Endometrial microvascular endothelial cells (primary cell): ENCODE measurements around the gene HNRNPA1. TPM values are rescaled to one million over a fixed set of nuclear protein-coding genes. Genes with fewer than 3 reads are reported as not detected.
"Not testable (repeated sequence)": the region's sequence is repeated elsewhere in the genome, so short reads cannot be mapped to it uniquely, and the experiment has no call there.

Experiments
- in situ Hi-C: cut with HindIII; loops from 2 replicates; pipeline ENCODE4 v1.10.0; 2017; ENCODE audit warnings: low sequenced_read_pairs, low pct_unique_long_range_greater_than_20kb; ENCODE audit errors: inconsistent ontology term
- total RNA-seq: library from RNA; depleted of rRNA; stranded (reverse); fragments of >200 nt; gene quantifications from one replicate; pipeline ENCODE4 v1.2.3, GENCODE V29; 2015; ENCODE audit errors: inconsistent ontology term

Gene HNRNPA1
- total RNA-seq, 1 donor from 2014 or later = 737 TPM

DNA sequence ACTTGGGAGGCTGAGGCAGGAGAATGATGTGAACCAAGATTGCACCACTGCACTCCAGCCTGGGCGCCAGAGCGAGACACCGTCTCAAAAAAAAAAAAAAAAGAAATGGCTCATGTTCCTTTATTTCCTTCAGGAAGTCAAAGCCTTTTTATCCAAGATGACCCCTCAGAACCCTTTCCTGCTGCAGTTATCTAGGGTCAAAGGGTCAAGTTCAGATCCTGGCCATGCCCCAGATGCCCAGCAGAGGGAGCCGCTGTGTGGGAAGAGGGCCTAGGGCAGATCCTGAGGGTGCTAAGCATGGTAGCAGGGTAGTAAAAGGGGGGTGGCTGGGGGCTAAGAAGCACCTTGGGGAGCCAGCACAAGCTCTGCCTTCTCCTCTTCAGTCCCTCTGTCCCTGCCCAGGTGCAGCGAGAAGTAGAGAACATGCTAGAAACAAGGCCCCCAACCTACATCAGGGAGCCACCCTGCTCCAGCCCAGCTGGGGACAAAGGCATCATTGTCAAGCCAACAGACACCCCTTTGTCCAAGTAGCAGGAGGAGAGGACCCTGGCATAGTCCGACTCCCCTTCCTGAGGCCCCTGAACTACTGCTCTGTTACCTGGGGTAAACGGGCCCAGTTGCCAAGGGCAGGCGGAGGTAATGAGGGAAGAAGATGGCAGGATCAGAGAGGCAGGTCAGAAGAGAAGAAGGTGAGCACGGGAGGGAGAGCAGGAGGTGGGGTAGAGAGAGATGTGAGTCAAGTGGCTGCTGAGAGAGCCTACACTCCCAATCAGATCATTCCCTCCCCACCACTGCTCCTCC lies 13.8 kb downstream of the HNRNPA1 start:
- in situ Hi-C loops = no loop called here

DNA sequence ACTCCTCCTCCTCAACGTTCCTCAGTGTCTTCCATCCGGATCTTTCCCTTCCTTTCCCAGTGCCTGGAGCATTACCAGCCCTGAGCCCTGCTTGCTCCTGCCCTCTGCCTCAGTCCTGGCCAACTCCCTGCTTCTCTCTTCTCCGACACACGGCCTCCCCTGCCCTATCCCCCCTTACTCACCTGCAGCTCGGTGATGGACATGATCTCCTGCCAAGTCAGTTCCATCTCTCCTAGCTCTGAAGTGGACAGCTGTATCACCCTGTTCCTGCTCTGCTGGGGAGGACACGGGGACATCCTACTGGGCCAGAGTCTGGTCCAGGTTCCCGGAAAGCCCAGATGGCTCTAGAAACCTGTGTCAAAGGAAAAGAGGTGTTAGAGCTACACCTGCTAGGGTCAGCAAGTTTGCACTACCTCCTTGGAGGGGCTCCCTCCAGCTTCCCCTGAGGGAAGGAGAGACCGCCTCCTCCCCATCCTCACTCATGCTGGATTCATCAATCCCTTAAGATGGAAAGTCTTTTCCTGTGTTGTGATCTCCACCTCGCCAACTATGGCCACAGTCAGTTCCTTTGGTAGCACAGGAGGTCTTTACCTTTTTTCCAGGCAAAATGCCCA lies 14.5 kb downstream of the HNRNPA1 start:
- in situ Hi-C loops = no loop called here

DNA sequence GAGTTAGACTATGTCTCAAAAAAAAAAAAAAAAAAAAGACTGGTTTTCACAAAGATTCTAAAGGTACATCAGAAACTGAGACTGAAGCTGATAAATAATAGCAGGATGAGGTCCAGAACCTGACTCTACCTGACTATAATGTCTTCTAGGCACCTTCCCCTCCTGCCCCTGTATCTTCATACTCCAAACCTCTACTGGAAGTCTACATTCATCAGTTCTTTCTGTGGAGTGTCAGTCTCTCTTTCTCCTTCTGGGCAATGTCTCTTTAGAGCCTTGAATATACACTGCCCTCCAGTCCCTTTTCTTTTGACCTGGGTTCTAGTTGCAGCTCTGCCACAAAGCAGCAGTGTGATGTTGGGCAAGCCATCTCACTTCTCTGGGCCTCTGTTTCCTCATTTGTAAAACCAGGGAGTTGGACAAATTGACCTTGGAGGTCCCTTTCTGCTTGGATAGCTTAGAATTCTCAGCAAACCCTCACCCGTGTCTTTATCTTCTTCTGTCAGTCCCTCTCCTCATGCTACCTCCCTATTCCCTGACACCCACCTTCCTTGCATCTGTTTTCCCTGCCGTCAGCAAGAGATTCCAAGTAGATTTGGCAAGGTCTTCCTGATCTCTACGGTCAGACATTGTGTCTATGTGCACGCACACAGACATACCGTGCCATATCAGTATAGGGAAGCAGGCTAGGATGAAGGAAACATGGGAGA lies 16.0 kb downstream of the HNRNPA1 start:
- in situ Hi-C loops = no loop called here

DNA sequence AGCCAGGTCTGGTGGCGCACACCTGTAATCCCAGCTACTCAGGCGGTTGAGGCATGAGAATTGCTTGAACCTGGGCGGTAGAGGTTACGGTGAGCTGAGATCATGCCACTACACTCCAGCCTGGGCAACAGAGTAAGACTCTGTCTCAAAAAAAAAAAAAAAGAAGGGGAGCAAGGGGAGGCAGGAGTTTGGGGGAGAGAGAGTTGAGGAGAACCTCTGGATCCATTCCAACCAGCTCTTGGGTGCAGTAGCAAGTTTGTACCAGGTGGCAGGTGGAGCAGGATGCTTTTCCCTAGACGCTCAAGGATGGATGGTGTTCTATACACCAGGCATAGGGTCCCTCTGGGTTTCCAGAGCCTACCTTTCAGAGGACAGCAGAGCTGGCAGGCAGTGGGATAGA lies 18.4 kb downstream of the HNRNPA1 start:
- in situ Hi-C loops = no loop called here

DNA sequence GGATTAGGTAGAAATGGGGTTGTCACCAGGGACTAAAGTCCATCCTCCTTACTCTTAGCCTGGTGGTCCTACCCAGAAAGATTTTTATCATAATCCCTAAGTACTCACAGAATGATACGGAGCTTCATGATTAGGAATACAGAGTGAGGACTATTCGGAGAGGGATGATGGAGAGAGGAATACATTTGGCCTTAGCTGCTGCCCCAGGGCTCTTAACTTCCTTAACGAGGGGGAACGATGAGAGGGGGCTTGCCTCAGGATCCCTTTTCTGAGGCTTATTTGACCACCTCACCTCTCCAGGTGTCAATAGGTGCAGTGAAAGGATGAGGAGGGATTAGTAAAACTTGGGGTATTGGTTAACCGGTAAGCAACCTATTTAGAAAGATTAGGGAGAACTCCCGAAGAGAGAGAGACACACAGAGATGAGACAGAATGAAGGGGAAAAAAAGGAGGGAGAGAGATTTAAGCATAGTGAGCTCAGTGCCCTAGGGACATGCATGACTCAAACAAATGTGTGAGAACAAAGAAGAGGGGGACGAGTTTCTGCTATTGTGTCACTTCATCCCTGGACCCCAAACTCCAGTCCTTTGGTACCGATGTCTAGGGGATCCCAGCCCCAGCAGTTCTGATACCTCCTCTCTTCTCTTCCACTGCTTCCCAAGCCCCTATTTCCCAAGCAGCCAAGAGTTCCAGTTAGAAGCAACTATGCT lies 19.1 kb downstream of the HNRNPA1 start:
- in situ Hi-C loops = no loop called here

DNA sequence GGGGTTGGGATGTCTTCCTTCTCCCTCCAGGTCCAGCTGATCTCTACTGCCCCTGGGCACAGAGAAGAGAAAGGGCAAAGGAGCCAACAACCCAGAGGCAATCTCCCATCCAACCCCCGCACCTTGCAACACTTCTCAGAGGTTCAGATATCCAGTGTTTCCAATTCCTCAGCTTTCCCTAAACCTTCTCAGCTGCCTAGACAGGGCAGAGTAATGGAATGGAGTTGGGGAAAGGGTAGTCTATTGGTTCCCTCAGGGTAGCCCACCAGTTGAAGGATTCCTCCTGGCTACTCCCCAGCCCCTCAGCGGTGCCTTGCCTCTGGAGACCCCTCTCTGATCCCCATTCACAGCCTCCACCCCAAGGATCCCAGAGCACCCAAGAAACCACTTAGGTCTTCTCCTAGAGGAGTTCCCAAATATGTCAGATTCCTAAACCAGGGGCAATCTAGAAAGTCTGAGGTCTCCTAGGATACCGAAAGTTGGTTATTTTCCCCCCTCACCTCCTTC lies 19.8 kb downstream of the HNRNPA1 start:
- in situ Hi-C loops = no loop called here

DNA sequence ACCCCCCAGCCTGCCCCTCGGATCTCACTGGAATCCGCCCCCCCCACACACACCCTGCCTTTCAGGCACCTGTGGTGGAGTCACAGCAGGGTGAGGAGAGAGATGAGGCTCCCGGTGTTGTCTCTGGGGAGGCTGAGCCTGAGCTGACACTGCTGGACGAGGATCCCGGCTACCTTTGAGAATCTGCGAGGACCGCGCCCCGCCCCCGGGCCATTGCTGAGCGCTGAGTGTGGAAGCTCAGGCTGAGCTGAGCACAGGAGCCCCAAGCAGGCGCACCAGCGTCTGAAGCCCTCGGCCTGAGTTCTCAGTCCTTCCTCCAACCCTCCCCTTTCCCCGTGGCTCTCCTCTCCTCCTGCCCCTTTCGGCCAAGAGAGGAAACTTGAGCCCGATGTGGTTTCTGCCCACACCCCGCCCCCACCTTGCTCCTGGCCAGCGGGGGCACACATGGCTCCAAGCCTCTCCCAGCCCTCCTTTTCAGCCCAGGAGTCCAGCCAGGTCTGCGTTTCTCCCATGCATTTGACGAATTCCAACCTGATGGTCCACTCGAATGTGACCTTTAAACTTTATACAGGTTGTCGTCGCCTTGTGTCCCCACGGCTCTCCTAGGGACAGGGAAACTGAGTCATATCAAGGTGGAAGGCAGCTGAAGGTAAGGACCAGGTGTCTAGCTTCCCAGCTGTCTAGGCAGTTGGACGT lies 20.4 kb downstream of the HNRNPA1 start, which contains the start of gene NFE2:
Gene NFE2 (minus strand): TSS at position 284 of the 696 bp plus-strand sequence. CDS start 5,767 bp downstream, outside the sequence.
- in situ Hi-C loops = no loop called here

DNA sequence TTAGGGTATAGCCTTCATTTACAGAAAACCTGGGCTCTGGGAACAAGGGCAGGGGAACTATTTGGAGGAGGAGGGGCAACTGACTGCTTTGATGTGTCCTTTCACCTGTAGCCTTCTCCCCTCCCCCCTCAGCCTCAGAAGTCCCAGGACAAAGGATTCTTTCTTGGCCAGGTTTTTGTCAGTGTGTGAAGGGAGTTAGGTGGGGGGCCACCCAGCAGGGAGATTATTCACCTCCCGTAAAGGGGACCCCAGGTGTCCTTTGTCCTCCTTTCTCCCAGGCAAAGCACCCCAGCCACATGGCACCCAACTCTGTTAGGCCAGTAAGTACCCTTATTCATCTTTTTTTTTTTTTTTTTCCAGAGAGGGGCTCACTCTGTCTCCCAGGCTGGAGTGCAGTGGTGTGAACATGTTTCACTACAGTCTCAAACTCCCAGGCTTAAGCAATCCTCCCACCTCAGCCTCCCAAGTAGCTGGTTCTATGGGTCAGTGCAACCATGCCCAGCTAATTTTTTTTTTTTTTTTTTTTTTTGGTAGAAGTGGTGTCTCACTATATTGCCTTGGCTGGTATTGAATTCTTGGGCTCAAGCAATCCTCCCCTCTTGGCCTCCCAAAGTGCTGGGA lies 21.0 kb downstream of the HNRNPA1 start:
- in situ Hi-C loops = no loop called here

DNA sequence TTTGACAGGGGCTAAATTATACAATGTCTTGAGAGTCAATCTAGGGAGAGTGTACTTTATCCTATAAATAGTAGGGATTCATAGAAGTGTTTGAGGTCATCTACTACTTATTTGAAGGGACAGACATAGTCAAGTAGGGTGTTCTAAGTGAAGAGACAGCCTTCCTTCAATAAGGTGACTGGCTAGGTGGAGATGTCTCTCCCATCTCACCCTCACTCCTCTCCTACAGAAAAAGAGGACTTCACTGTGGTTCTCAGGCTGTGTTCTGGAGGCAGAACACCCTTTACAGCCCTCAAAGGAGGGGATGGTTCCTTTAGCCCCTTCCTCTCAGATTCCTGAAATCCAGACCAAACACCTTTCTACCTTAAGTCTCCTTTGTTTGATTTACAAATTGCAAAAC lies 23.1 kb downstream of the HNRNPA1 start:
- in situ Hi-C loops = no loop called here

DNA sequence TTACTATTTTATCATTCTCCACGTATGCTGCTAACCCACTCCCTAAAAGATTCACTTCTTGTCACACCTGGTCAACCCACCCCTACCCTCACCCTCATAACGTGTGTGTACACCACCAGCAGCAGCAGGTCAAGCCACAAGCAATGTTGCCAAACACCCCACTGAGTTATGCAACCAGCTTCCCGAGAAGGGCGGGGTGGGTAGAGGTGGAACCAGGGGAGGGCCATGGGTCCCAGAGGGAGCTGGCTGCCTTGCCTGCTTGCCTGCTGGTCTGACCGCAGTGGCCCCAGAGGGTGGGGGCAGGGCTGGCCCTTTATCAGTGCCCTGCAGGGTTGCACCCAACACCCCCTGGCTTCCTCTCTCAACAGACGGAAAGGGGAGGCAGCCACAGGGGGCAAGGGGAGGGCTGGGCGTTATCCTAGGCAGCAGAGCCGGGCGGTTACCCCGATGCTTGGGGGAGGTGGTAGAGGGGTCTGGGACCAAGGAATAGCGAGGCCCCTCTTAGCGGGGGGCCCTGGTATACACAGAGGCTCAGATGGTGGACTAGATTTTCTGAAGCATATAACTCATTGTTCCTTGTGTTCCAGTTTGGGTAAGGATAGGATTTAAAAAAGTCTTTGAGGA lies 23.8 kb downstream of the HNRNPA1 start:
- in situ Hi-C loops = no loop called here

DNA sequence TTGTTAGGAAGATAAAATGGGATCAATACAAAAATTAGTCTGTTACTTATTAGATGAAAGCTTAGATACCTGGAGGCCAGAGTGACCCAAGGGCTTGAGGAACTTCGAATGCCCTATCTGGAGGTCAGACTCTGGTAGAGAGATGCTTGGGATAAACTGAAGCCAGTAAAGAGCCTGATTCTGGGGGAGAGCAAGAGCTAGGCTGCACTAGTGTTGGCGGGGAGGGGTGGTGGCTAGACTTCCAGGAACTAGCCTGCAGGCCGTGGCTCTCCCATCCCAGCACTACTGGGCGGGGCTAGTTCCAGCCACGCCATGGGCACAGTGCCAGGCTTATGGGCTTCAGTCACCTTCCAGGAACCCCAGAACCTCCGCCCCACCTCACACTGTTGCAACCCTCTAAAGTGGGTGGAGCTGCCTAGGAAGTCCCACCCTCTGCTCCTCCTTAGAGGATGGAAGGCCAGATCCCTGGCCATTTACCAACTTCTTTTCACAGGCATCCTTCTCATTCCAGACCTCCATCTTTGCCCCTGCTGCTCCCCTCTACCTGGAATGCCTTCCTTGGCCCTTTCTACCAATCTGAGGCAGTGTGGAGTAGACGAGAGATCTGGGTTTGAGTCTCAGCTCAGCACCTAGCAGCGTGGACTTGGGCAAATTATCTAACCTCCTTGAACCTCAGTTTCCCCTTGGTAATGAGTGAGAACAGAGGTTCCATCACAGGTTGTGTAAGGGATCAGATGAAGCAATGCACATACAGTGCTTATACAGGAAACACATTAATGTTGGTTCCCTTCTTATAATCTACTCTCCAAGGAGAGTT lies 26.6 kb downstream of the HNRNPA1 start:
- in situ Hi-C loops = no loop called here

DNA sequence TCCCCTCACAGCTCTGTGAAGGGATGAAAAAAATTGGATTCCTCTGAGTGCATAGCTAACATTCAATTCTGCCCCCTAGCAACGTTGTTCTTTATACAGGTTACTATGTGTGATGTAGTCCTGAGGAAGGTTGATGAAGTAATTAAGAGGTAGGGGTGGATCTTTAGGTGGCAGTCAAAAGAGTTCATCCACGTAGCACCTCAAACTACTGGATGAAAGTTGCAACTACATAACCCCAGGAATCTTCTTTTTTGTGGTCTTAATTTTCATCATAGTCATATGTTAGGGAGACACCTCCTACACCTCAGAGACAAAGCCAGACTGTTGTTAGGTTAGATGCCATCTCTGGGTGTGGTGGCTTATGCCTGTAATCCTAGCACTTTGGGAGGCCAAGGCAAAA lies 30.5 kb downstream of the HNRNPA1 start:
- in situ Hi-C loops = no loop called here

DNA sequence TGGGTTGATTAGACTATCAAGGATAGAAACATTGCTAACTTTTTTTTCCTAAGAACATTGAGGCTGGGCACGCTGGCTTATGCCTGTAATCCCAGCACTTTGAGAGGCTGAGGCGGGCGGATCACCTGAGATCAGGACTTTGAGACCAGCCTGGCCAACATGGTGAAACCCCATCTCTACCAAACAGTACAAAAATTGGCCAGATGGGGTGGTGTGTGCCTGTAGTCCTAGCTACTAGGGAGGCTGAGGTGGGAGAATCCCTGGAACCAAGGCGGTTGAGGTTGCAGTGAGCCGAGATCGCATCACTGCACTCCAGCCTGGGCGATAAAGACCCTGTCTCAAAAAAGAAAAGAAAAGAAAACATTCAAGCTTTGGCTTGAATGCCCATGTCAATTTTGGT lies 31.8 kb downstream of the HNRNPA1 start:
- in situ Hi-C loops = not testable (repeated sequence)

DNA sequence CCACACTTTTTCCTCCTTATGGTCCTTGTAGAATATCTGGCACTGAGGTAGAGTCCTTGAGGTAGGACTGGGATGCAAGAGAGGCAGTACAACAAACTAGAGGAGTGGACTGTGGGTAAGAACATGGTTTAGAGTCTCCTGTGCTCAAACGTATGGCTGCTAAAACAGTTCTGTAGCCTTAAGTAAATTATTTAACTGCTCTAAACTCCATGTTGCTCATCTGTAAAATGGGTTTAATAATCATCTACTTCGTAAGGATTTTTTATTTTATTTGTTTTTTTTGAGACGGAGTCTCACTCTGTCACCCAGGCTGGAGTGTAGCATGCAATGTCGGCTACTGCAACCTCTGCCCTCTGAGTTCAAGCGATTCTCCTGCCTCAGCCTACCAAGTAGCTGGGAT lies 40.8 kb downstream of the HNRNPA1 start:
- in situ Hi-C loops = no loop called here

DNA sequence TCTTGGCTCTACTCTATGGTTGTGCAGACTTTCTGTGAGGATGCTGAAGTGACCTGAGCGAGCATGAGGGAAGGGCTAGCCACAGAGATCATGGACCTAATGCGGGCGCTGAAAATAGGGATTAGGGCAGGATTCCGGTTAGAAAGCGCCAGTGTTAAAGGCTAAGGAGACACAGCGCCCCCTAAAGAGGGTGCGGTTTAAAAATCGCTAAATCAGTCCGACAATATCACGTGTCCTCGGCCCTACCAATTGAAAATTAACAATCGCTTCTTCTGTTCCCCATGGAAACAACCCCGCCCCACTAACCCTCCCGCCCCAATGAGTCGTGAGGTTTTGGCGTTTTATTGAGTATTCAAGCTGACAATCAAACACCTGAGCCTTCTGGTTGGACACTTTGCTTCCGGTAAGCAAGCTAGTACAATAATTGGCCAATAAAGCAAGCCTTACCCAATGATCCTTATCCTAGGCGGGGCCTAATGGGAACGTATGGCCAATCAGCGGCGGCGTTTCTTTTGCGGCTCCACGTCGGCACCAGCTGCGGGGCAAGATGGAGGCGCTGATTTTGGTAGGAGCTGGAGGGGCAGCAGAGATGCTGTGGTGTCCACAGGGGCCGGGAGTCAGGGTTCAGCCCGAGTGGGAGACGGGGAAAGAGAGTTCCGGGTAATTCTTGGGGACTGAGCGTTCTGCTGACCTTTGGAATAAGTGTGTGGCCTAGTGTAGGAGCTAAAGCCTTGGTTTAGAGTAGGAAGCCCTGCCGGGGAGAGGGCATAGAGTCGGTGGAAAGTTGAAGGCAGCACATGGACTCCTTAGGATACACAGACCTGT lies 44.3 kb downstream of the HNRNPA1 start, which contains the start of gene COPZ1:
Gene COPZ1 (plus strand): TSS at position 515 of the 825 bp plus-strand sequence. CDS start 33 bp downstream, at position 548.
- in situ Hi-C loops = no loop called here
